ENCODE results near the gene CCR2. TPM values are rescaled to one million over a fixed set of nuclear protein-coding genes. Genes with fewer than 3 reads are reported as not detected.
"Not testable (repeated sequence)": the region's sequence is repeated elsewhere in the genome, so short reads cannot be mapped to it uniquely, and the experiment has no call there.

The CCR2 gene
- 1 to 10 TPM in 4 of 10 donors, under 1 TPM in 6; 0.56 to 2.0 (median 0.92) TPM for polyA plus RNA-seq (ENCODE audit: insufficient read length in 10 of 10)
- long read RNA-seq, donor 1, result 0 reads
- long read RNA-seq, donor 2, result 0 reads
- long read RNA-seq, donor 3, result 0 reads
- long read RNA-seq, donor 4, result 0 reads
- long read RNA-seq, donor 5, result 0 reads
- long read RNA-seq, donor 6, result 0 reads
- long read RNA-seq, donor 7, result 0 reads
- long read RNA-seq, donor 8, result 0 reads
- long read RNA-seq, donor 9, result 0 reads

- DNase-seq, result no peak
Measured at GRCh38 chr3:46353647-46354410, at the start of gene CCR2. CCR2 (plus strand) TSS chr3:46354111; CDS start chr3:46357528, 3,417 bp downstream.

- no peak for DNase-seq
Measured at GRCh38 chr3:46304739-46305138, 49.2 kb upstream of the CCR2 start.

- peak; percentile 5 to 41 (median 30) for DNase-seq
Measured at GRCh38 chr3:46312991-46313390, 40.9 kb upstream of the CCR2 start.

- DNase-seq, result no peak
Measured at GRCh38 chr3:46314517-46314916, 39.4 kb upstream of the CCR2 start.

GRCh38 chr3:46316206-46316605 lies 37.7 kb upstream of the CCR2 start:
- DNase-seq, result no peak

GRCh38 chr3:46318207-46318927 lies 35.5 kb upstream of the CCR2 start:
- DNase-seq, result no peak

- no peak for DNase-seq
Measured at GRCh38 chr3:46321461-46322104, 32.3 kb upstream of the CCR2 start.

- no peak for DNase-seq
Measured at GRCh38 chr3:46324036-46324435, 29.9 kb upstream of the CCR2 start.

GRCh38 chr3:46325645-46326300 lies 28.1 kb upstream of the CCR2 start:
- no peak for DNase-seq

GRCh38 chr3:46330676-46331075 lies 23.2 kb upstream of the CCR2 start:
- not testable (repeated sequence) for DNase-seq

- DNase-seq, result no peak
Measured at GRCh38 chr3:46334741-46335478, 19.0 kb upstream of the CCR2 start.

- no peak for DNase-seq
Measured at GRCh38 chr3:46335541-46335940, 18.4 kb upstream of the CCR2 start.

GRCh38 chr3:46337911-46338310 lies 16.0 kb upstream of the CCR2 start:
- no peak for DNase-seq

- DNase-seq, result no peak
Measured at GRCh38 chr3:46338840-46339239, 15.1 kb upstream of the CCR2 start.

- no peak for DNase-seq
Measured at GRCh38 chr3:46344476-46344875, 9.4 kb upstream of the CCR2 start.

GRCh38 chr3:46348823-46349482 lies 5.0 kb upstream of the CCR2 start:
- no peak for DNase-seq

GRCh38 chr3:46349484-46350261 lies 4.2 kb upstream of the CCR2 start:
- DNase-seq, result no peak

- DNase-seq, result no peak
Measured at GRCh38 chr3:46350262-46350565, 3.7 kb upstream of the CCR2 start.

GRCh38 chr3:46351646-46352045 lies 2.3 kb upstream of the CCR2 start:
- DNase-seq, result no peak

GRCh38 chr3:46353090-46353489 lies 821 bp upstream of the CCR2 start:
- no peak for DNase-seq

All from muscle of back (tissue), 13 donors.